GM12874 (cell line): ENCODE measurements around the gene ZNF587B.

Experiments used
- CTCF ChIP-seq: IDR thresholded peaks from 2 replicates; pipeline ENCODE4 v1.5.1; 2011; ENCODE audit warnings: low read depth, mild to moderate bottlenecking, control low read depth, low read length, moderate library complexity; ENCODE audit not compliant: insufficient read depth

ZNF587B gene

GRCh38 chr19:57886046-57886445 is 55.9 kb downstream of the ZNF587B start:
- TF ChIP-seq CTCF, result no peak

GRCh38 chr19:57887195-57887941 is 57.3 kb downstream of the ZNF587B start:
- TF ChIP-seq CTCF, result no peak

GRCh38 chr19:57888107-57888559 is 58.0 kb downstream of the ZNF587B start:
- TF ChIP-seq CTCF, result no peak

- TF ChIP-seq CTCF, result no peak
These were observed 58.6 kb downstream of the ZNF587B start, which contains the start of gene ZNF814 for GRCh38 chr19:57888560-57889231. Gene ZNF814, minus strand, starts transcription at chr19:57889037. Its CDS starts 235 bp downstream, at chr19:57888802.
